ENCODE measurements around the gene SLC9A9. TPM values are rescaled to one million over a fixed set of nuclear protein-coding genes. Genes with fewer than 3 reads are reported as not detected.

Gene SLC9A9
- total RNA-seq, 1 donor from 2014 or later: 12.2 TPM

DNA sequence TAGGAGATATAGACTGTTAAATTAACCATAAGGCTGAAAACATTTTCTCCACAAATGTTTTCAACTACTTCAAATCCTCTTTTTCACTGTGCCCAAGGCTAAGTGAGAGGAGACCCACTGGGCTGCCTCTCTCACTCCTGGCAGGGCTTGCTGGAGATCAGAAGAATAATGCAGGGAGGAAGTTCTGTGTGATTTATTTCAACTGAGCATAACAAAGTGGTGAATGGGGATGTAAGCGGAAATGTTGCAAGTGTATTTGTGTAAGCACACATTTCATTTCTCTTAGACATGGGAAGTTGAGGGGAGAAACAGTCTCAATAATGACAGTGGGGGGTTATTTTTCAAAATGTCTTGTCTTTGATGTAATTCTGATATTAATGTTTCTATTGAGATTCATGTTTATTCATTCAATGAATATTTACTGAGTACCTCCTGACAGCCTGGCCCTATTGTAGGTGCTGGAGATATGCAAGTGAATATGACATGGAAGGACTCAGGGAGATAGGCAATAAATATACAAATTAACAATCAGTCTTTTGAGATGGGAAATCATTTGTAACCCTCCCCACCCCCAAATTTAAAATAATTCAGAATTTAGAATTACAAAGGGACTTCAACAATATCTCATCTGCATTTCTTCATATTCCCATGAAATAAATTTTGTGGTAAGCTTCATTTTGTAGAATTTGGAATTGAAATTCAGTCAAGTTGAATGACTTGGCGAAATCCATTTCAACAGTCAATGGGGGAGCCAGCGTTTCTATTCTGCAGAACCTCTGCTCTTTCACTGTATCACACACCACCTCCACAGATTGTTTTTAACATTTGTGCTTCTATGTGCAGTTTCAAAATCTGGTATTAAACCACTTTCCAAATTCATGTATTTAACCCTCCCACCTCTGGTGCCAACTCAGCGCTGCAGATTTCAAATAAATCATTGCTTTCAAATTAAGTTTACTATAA is 247.2 kb downstream of the SLC9A9 start:
- no peak for DNase-seq (ENCODE audit: low spot score)

GRCh38 chr3:143597774-143598652 is 250.3 kb downstream of the SLC9A9 start:
- DNase-seq (ENCODE audit: low spot score): no peak

- DNase-seq (ENCODE audit: low spot score): no peak
Measured at GRCh38 chr3:143596957-143597642, 251.2 kb downstream of the SLC9A9 start.

DNA sequence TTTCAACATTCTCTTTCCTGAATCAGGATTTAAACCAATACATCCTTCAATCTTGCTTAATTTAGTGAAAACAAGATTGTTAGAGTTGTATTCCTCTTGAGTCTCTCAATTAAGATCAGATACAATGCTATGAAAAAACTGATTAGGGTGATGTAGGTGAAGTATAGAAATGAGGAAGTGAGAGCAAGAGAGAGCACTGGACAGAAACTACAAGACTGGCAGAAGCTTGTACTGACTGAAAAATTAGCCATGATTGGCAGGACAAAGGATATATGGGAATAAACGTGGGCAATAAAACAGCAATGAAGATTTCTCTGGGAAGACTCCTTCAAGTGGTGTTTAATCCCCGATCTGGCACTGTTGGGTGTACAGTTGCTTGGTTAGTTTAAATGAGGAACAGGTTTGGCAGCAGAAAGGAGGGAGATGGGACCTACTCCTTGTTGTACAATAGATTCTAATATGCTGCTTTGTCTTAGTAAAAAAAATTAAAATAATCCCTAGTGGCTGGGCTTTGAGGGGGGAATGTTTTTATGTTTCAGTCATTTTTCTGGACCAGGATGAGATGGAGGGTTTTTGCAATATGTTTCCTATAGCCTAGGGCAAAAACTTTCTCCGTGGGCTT is 252.7 kb downstream of the SLC9A9 start:
- no peak for DNase-seq (ENCODE audit: low spot score)

- peak; percentile 54 for DNase-seq (ENCODE audit: low spot score)
Measured at GRCh38 chr3:143594206-143594605, 254.1 kb downstream of the SLC9A9 start.

DNA sequence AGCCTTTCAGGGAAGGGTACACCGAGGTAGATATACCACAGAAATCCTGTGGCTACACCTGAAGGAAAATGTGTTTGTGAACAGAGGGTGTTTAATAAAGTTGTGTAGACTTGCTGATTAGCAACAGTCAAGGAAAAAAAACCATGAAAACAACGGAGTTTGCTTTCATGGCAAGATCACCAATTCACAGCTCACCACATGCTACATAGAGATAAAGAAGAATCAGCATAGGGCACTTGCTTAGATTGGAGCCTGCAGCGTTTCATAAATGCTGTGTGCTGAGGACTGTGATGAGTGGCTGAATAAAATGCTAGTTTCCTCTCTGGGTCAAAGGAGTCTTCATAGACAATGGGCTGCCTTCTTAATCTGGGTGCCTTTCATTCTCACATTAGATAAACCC is 257.6 kb downstream of the SLC9A9 start:
- no peak for DNase-seq (ENCODE audit: low spot score)

DNA sequence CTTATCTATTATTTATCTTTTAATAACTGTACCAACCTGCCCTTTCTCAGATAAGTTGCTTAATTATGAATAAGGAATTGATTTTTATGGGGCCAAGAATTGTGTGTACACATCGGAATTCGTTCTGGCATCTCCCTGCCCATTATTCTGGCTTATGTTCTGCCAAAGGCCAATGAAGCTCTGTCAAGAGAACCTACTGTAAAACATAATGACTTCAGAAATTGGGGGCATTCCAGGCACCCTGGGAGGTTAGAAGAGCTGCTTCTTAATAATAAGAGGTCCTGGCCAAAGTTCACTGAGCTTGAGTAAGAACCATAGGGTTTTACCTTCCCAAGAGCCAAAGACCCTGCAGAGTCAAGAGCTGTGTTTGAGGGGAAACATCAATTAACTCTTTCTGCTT is 261.7 kb downstream of the SLC9A9 start:
- DNase-seq (ENCODE audit: low spot score): peak; percentile 88

GRCh38 chr3:143585720-143586456 is 262.4 kb downstream of the SLC9A9 start:
- no peak for DNase-seq (ENCODE audit: low spot score)

DNA sequence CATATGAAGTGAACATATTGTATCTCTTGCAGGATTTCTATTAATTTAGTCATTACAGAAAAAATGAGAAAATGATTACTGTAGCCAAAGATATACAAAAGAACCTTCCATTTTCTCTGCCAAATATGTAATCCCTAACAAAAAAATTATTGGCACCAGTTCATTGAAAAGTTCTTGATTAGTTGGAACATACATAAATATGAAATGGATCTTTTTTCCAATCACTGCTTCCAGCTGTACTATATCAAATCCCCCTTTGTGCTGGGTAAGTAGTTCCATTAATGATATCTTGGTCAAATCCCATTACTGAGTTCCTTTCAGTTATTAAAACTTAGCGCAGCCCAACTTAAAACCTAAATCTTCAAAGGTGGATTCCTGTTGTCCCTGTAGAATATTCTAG is 263.8 kb downstream of the SLC9A9 start:
- DNase-seq (ENCODE audit: low spot score): no peak

GRCh38 chr3:143581972-143582722 is 266.1 kb downstream of the SLC9A9 start:
- DNase-seq (ENCODE audit: low spot score): no peak

GRCh38 chr3:143578810-143579435 is 269.3 kb downstream of the SLC9A9 start:
- no peak for DNase-seq (ENCODE audit: low spot score)

DNA sequence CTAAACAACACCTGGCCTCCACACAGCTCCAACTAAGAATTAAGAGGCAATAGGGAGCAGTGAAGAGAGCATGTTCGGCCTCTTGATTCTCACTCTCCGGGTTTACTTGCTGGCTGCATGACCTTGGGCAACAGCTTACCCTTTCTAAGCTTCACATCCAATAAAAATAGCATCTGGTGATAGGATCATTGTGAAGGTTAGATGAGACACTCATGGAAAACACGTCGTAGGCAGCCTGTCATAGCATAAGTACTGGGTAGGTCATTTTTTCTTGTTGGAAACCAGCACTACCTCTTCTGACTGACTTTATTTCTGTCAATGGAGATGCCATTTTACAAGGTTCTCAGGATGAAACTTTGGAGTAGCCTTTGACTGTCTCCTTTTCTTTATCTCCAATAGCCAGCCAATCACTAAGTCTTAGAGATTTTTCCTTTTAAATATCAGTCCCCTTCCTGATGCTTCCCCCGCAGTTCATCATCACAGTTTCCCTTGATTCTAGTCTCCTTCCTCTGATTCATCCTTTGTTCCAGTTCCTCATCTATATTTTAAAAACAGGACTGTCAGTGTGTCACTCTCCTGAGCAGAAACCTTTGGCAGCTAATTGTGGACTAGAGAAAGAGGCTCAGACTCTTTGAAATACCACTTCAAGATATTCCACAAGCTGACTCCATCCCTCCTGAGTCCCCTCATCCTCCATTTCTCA is 271.5 kb downstream of the SLC9A9 start:
- no peak for DNase-seq (ENCODE audit: low spot score)

- no peak for DNase-seq (ENCODE audit: low spot score)
Measured at GRCh38 chr3:143574933-143575332, 273.3 kb downstream of the SLC9A9 start.

DNA sequence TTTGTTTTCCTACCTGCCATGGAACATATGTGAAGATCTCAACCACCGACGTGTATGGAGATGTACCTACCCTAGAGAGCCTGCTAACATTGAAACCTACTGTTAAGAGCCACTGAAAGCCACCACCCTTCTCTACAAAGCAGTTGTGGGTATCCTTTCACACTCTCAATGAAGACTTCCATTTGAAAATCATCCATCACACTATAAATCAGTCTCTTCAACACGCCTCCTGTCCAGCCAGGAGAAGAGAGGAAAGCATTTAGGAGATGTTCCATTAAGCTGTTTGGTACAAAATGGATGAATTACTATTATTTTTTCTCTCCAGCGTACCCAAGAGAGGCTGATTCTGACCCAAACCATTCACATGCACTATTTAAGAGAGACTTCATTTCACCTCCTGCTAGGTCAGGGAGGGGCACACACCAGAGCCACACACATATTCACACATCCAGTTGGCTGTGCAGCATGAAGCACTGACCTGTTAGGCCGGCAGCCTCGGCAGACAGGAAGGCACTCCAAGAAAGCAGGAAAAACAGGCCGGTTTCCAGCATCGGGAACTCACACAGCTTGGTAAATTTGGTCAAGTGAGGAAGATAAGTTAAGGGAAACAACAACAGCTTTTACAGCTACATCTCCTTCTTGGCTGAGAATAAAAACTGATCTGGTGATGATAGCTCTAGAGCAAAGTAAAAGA is 274.5 kb downstream of the SLC9A9 start:
- DNase-seq (ENCODE audit: low spot score): no peak

DNA sequence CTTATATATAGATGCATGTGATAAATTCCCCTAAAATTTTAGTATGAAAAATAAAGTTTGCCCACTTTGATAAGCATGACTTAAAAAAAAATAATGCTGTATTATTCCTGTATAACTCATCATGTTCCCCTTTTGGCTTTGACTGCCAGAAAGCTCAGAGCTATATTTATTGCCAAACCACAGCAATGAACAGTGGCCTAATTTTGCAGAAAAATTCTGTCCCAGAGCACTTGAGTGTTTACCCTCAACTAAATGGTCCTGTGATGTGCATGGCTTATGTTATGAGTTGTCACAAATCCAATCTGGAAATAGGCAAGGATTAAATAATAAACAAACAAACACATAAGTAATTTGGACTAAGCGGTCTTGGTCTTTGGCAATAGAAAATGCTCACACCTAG is 276.7 kb downstream of the SLC9A9 start:
- no peak for DNase-seq (ENCODE audit: low spot score)

DNA sequence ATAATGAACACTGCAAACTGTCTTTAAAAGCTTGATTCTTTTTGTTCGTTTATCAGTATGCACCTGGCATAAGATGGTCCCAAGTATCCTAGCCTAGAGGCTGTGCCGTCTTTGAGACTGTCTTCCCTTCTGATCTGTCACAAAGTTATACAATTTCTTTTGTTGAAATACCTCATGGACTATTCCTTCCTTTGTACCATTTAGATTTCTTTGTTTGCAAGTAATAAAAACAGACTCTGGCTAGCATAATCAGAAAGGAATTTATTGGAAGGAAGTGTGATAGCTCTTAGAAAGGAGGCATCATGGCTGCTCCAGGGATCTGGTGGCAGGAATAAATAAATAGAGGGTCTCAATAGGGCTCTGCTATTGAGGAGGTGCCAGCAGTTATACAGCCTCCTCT is 280.4 kb downstream of the SLC9A9 start:
- DNase-seq (ENCODE audit: low spot score): no peak

DNA sequence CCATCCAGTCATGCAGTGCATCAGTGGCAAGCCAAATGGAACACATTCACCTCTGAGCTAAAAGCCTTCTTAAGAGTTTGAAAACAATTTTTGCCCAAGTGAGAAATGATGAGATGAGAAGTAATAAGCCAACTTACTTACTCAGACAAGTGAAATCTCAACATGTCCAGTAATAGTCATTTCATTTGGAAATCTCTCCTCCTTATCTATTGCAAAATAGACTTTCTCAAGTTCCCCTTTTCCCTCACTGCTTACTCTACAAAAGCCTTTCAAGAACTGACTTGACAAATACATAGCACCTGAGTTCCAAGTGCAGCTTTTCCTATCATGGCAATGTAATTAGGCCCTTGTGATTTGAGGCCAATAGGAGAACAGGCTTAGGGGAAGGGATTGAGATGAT is 282.3 kb downstream of the SLC9A9 start:
- no peak for DNase-seq (ENCODE audit: low spot score)

DNA sequence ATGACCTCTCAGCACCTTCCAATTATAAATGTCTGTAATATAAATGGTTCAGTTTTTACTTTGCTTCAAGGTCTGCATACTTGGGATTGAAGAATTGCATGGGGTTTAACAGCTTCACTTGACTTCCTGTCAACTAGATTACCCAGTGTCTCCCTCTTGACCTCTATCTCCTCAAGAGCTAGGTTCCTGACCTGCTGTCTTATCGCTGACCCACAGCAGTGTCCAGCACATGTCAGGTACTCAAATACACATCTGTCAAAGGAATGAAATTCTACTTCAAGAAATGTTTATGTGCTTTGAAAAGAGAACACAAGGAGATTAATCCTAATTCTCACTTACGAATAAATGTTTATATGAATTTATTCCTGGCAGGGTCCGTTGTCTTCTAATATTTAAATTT is 284.5 kb downstream of the SLC9A9 start:
- DNase-seq (ENCODE audit: low spot score): no peak

Data from mucosa of gallbladder (tissue), 1 donor.